ENCODE measurements around the gene ODF2L. TPM values are rescaled to one million over a fixed set of nuclear protein-coding genes. Genes with fewer than 3 reads are reported as not detected.
"Not testable (repeated sequence)": the region's sequence is repeated elsewhere in the genome, so short reads cannot be mapped to it uniquely, and the experiment has no call there.

Gene ODF2L
- total RNA-seq, 2 experiments from 2014 or later, result 46.3 to 49.2 TPM

- H3K36me3 Mint-ChIP-seq (ENCODE audit: low read depth), result peaks cover 43% of the 10 kb centered on the region
Measured at GRCh38 chr1:86377341-86377740, 18.8 kb downstream of the ODF2L start.

GRCh38 chr1:86375688-86376087, 20.4 kb downstream of the ODF2L start:
- peaks cover 18% of the 10 kb centered on the region for H3K9me3 Mint-ChIP-seq
- H3K4me1 Mint-ChIP-seq, result peaks cover 12% of the 10 kb centered on the region
- H3K4me3 Mint-ChIP-seq, result no peak overlapping the region
- DNase-seq, result no peak
- POLR2A ChIA-PET, result no interaction called here
- peaks cover 48% of the 10 kb centered on the region for H3K36me3 Mint-ChIP-seq (ENCODE audit: low read depth)
- H3K27me3 Mint-ChIP-seq, result no peaks in the 10 kb centered on the region
- CTCF ChIA-PET, result interaction anchor here (0.6 kb wide), 1 partner anchor 58 kb away, joined by 3 read pairs; no protein-coding TSS in a partner anchor
- H3K27ac Mint-ChIP-seq, result no peak overlapping the region

More at GRCh38 chr1:86377341-86377740, 18.8 kb downstream of the ODF2L start:
- ChIA-PET CTCF (no interaction called here), POLR2A (no interaction called here)
- DNase-seq, result no peak
- H3K4me3 Mint-ChIP-seq, result no peak overlapping the region
- no peak overlapping the region for H3K27ac Mint-ChIP-seq
- H3K4me1 Mint-ChIP-seq, result peaks cover 16% of the 10 kb centered on the region
- H3K9me3 Mint-ChIP-seq, result peaks cover 18% of the 10 kb centered on the region
- no peaks in the 10 kb centered on the region for H3K27me3 Mint-ChIP-seq

GRCh38 chr1:86370601-86371022, 25.5 kb downstream of the ODF2L start:
- no peak for DNase-seq
- Mint-ChIP-seq H3K4me3 (no peak overlapping the region), H3K27me3 (no peaks in the 10 kb centered on the region), H3K4me1 (peaks cover 4% of the 10 kb centered on the region), H3K27ac (peak overlapping the region; percentile 66), H3K36me3 (ENCODE audit: low read depth) (peaks cover 24% of the 10 kb centered on the region), H3K9me3 (no peaks in the 10 kb centered on the region)
- CTCF ChIA-PET, result no interaction called here
- POLR2A ChIA-PET, result no interaction called here

DNA sequence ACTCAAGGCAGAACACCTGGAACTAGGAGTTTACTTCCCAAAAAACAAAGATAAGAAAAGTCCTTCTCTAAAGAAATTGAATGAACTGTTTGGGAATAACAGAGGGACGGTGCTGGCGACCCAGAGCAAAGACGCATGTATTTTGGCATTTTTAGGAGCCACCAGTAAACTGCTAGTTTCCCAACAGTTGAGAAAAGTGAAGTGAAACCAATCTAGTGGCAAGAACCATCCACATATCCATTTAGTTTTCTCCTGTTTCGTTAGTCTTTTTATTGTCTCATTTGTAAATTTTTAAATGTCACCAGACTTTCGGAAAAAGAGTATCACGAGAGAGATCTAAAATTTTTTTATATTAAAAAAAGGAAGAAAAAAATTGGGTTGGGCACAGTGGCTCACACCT, 30.2 kb downstream of the ODF2L start:
- ChIA-PET POLR2A (no interaction called here), CTCF (no interaction called here)
- Mint-ChIP-seq H3K27ac (no peak overlapping the region), H3K27me3 (no peaks in the 10 kb centered on the region), H3K4me1 (no peaks in the 10 kb centered on the region), H3K9me3 (no peaks in the 10 kb centered on the region), H3K36me3 (ENCODE audit: low read depth) (peaks cover 15% of the 10 kb centered on the region), H3K4me3 (no peak overlapping the region)
- no peak for DNase-seq

DNA sequence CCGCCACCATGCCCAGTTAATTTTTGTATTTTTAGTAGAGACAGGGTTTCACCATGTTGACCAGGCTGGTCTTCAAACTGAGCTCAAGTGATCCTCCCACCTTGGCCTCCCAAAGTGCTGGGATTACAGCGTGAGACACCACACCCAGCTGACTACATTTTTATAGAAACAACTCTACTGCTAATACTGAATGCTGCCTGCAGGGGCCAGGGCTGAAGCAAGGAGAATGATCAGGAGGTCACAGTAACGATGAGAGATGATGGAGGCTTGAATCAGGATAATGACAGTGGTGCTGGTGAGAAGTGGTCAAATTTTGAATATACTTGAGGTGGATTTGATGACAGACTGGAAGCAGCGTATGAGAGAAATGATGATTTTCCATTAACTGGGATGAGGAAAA, 33.3 kb downstream of the ODF2L start:
- no peaks in the 10 kb centered on the region for H3K27me3 Mint-ChIP-seq
- H3K36me3 Mint-ChIP-seq (ENCODE audit: low read depth), result peaks cover 10% of the 10 kb centered on the region
- no peaks in the 10 kb centered on the region for H3K9me3 Mint-ChIP-seq
- ChIA-PET CTCF (interaction anchor here (1.0 kb wide), 1 partner anchor 17 kb away, joined by 4 read pairs; no protein-coding TSS in a partner anchor), POLR2A (no interaction called here)
- H3K4me1 Mint-ChIP-seq, result no peaks in the 10 kb centered on the region
- no peak overlapping the region for H3K4me3 Mint-ChIP-seq
- H3K27ac Mint-ChIP-seq, result no peak overlapping the region
- DNase-seq, result no peak

- H3K4me1 Mint-ChIP-seq, result no peaks in the 10 kb centered on the region
- no peak for DNase-seq
- no peaks in the 10 kb centered on the region for H3K27me3 Mint-ChIP-seq
- H3K9me3 Mint-ChIP-seq, result no peaks in the 10 kb centered on the region
- peaks cover 30% of the 10 kb centered on the region for H3K36me3 Mint-ChIP-seq (ENCODE audit: low read depth)
- ChIA-PET CTCF (no interaction called here), POLR2A (no interaction called here)
- no peak overlapping the region for H3K27ac Mint-ChIP-seq
- H3K4me3 Mint-ChIP-seq, result no peak overlapping the region
Measured at GRCh38 chr1:86357796-86358195, 38.3 kb downstream of the ODF2L start.

DNA sequence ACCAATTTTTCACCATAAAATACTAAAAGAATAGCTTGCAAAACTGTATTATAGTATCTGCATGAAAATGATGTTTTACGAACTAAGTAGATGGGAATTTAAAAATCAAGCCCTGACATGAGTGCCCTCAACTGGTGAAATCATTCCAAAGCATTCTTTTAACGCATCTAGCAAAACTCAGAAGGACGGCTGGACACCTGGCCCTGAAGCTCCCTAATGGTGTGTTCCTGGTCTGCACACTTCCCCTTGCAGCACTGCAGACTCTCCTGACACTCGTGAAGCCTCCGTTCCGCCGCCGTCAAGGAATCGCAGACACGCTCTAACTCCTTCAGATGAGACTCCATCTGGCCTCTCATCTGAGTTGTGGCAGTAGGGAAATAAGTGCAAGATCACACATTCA, 39.9 kb downstream of the ODF2L start:
- H3K36me3 Mint-ChIP-seq (ENCODE audit: low read depth), result peaks cover 39% of the 10 kb centered on the region
- no peak for DNase-seq
- no peak overlapping the region for H3K4me3 Mint-ChIP-seq
- no peak overlapping the region for H3K27ac Mint-ChIP-seq
- H3K4me1 Mint-ChIP-seq, result no peaks in the 10 kb centered on the region
- POLR2A ChIA-PET, result no interaction called here
- CTCF ChIA-PET, result no interaction called here
- no peaks in the 10 kb centered on the region for H3K9me3 Mint-ChIP-seq
- no peaks in the 10 kb centered on the region for H3K27me3 Mint-ChIP-seq

- Mint-ChIP-seq H3K4me1 (no peaks in the 10 kb centered on the region), H3K27ac (no peak overlapping the region), H3K36me3 (ENCODE audit: low read depth) (peaks cover 46% of the 10 kb centered on the region), H3K9me3 (no peaks in the 10 kb centered on the region), H3K4me3 (no peak overlapping the region), H3K27me3 (no peaks in the 10 kb centered on the region)
- no peak for DNase-seq
- ChIA-PET CTCF (no interaction called here), POLR2A (no interaction called here)
Measured at GRCh38 chr1:86352086-86352485, 44.0 kb downstream of the ODF2L start.

DNA sequence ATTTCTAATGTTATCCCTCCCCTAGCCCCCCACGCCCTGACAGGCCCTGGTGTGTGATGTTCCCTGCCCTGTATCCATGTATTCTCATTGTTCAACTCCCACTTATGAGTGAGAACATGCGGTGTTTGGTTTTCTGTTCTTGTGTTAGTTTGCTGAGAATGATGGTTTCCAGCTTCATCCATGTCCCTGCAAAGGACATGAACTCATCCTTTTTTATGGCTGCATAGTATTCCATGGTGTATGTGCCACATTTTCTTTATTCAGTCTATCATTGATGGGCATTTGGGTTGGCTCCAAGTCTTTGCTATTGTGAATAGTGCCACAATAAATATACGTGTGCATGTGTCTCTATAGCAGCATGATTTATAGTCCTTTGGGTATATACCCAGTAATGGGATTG, 45.9 kb downstream of the ODF2L start:
- H3K4me3 Mint-ChIP-seq, CTCF ChIA-PET, H3K4me1 Mint-ChIP-seq, DNase-seq, H3K9me3 Mint-ChIP-seq, POLR2A ChIA-PET, H3K27me3 Mint-ChIP-seq, H3K27ac Mint-ChIP-seq: not testable (repeated sequence)
- peaks cover 39% of the 10 kb centered on the region for H3K36me3 Mint-ChIP-seq (ENCODE audit: low read depth)

DNA sequence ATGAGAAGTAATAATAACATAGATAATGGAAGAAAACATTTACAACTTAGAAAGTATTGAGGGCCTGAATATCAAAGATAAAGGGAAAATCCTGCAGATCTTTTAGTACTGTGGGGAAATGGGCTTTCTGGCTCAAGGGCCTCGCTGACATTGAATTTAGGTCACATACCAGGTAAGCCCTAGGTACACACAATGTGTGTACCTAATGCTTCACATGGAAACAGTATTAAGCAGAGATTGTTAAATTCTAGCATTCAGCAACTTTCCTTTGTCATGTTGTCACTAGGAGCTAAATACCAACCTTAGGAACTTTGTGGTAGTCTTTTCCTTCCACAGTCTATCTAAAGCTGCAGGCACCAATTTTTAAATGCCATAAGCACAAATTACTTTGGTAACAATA, 49.7 kb downstream of the ODF2L start:
- Mint-ChIP-seq H3K27me3 (no peaks in the 10 kb centered on the region), H3K9me3 (peaks cover 6% of the 10 kb centered on the region)
- CTCF ChIA-PET, result interaction anchor here (0.5 kb wide), 1 partner anchor 370 kb away, joined by 3 read pairs; no protein-coding TSS in a partner anchor

GRCh38 chr1:86345042-86345441, 51.1 kb downstream of the ODF2L start:
- peaks cover 6% of the 10 kb centered on the region for H3K9me3 Mint-ChIP-seq
- H3K4me1 Mint-ChIP-seq, result no peaks in the 10 kb centered on the region
- no peak for DNase-seq
- H3K27ac Mint-ChIP-seq, result no peak overlapping the region
- no peaks in the 10 kb centered on the region for H3K27me3 Mint-ChIP-seq
- no peaks in the 10 kb centered on the region for H3K36me3 Mint-ChIP-seq (ENCODE audit: low read depth)
- ChIA-PET CTCF (no interaction called here), POLR2A (no interaction called here)
- no peak overlapping the region for H3K4me3 Mint-ChIP-seq

More for the DNA sequence above, 49.7 kb downstream of the ODF2L start:
- Mint-ChIP-seq H3K4me3 (no peak overlapping the region), H3K4me1 (no peaks in the 10 kb centered on the region), H3K36me3 (ENCODE audit: low read depth) (peaks cover 12% of the 10 kb centered on the region), H3K27ac (no peak overlapping the region)
- POLR2A ChIA-PET, result no interaction called here
- DNase-seq, result no peak

GRCh38 chr1:86339906-86340305, 56.2 kb downstream of the ODF2L start:
- DNase-seq, result no peak
- no peak overlapping the region for H3K27ac Mint-ChIP-seq
- POLR2A ChIA-PET, result no interaction called here
- H3K36me3 Mint-ChIP-seq (ENCODE audit: low read depth), result no peaks in the 10 kb centered on the region
- H3K27me3 Mint-ChIP-seq, result peaks cover 7% of the 10 kb centered on the region
- no peaks in the 10 kb centered on the region for H3K4me1 Mint-ChIP-seq
- CTCF ChIA-PET, result no interaction called here
- H3K4me3 Mint-ChIP-seq, result no peak overlapping the region
- peaks cover 3% of the 10 kb centered on the region for H3K9me3 Mint-ChIP-seq

- Mint-ChIP-seq H3K4me1 (no peaks in the 10 kb centered on the region), H3K27ac (no peak overlapping the region), H3K4me3 (no peak overlapping the region), H3K27me3 (peaks cover 7% of the 10 kb centered on the region), H3K9me3 (peaks cover 3% of the 10 kb centered on the region), H3K36me3 (ENCODE audit: low read depth) (no peaks in the 10 kb centered on the region)
- ChIA-PET CTCF (no interaction called here), POLR2A (no interaction called here)
- no peak for DNase-seq
Measured at GRCh38 chr1:86339014-86339812, 56.9 kb downstream of the ODF2L start.

- Mint-ChIP-seq H3K9me3 (no peaks in the 10 kb centered on the region), H3K36me3 (ENCODE audit: low read depth) (no peaks in the 10 kb centered on the region), H3K4me3 (no peak overlapping the region), H3K4me1 (no peaks in the 10 kb centered on the region), H3K27ac (no peak overlapping the region), H3K27me3 (peaks cover 7% of the 10 kb centered on the region)
- DNase-seq, result no peak
- ChIA-PET POLR2A (no interaction called here), CTCF (no interaction called here)
Measured at GRCh38 chr1:86335916-86336315, 60.2 kb downstream of the ODF2L start.

Data from activated CD4-positive, alpha-beta T cell treated with anti-CD3 and anti-CD28 coated beads, Interleukin-2, amount 10 ng/mL, durations not matched to agents 7 days and 5 days (primary cell).